C4-2B (cell line): ENCODE results near the gene CEMIP.

Experiments used
- CTCF ChIP-seq: fragments of 450-650 bp; conservative IDR thresholded peaks from 2 replicates; pipeline ENCODE4 v1.5.1; 2017; ENCODE audit warnings: mild to moderate bottlenecking
- ZFX ChIP-seq: fragments of 450-650 bp; IDR thresholded peaks from 2 replicates; pipeline ENCODE4 v1.6.1; 2017

- TF ChIP-seq CTCF, result no peak
- no peak for TF ChIP-seq ZFX
These were observed 44.8 kb downstream of the CEMIP start for GRCh38 chr15:80823995-80824394.
